Neuronal stem cell (in vitro differentiated cells): ENCODE data around the gene ZNF124.
"Not testable (repeated sequence)": the region's sequence is repeated elsewhere in the genome, so short reads cannot be mapped to it uniquely, and the experiment has no call there.

Source experiments
- DNase-seq: peaks from one replicate; pipeline ENCODE4 v3.0.0-alpha.2; 2013; ENCODE audit warnings: low spot score
- H2AFZ ChIP-seq: one replicate; pipeline ENCODE4 v1.6.1; 2013; ENCODE audit warnings: mild to moderate bottlenecking, low read length, inconsistent platforms
- H2AK5ac ChIP-seq: 2 replicates; pipeline ENCODE4 v1.6.1; 2013; ENCODE audit warnings: low read depth, mild to moderate bottlenecking, inconsistent platforms, low read length, moderate library complexity, mixed read lengths
- H2BK120ac ChIP-seq: 2 replicates; pipeline ENCODE4 v1.6.1; 2013; ENCODE audit warnings: low read depth, mild to moderate bottlenecking, inconsistent platforms, low read length, moderate library complexity, mixed read lengths
- H2BK12ac ChIP-seq: one replicate; pipeline ENCODE4 v1.6.1; 2013; ENCODE audit warnings: low read length, inconsistent platforms
- H2BK15ac ChIP-seq: 2 replicates; pipeline ENCODE4 v1.6.1; 2013; ENCODE audit warnings: mild to moderate bottlenecking, low read length, inconsistent platforms, mixed read lengths
- H2BK5ac ChIP-seq: one replicate; pipeline ENCODE4 v1.6.1; 2013; ENCODE audit warnings: inconsistent platforms, mild to moderate bottlenecking, low read length, moderate library complexity
- H3K14ac ChIP-seq: one replicate; pipeline ENCODE4 v1.6.1; 2013; ENCODE audit warnings: low read length, inconsistent platforms
- H3K18ac ChIP-seq: 2 replicates; pipeline ENCODE4 v1.6.1; 2013; ENCODE audit warnings: low read length, inconsistent platforms
- H3K23ac ChIP-seq: 2 replicates; pipeline ENCODE4 v1.6.1; 2013; ENCODE audit warnings: low read depth, mild to moderate bottlenecking, mixed read lengths, low read length, inconsistent platforms; ENCODE audit not compliant: poor library complexity
- H3K27ac ChIP-seq: replicated peaks from 3 replicates; pipeline ENCODE4 v1.5.1; 2013; ENCODE audit warnings: low read length, inconsistent platforms
- H3K27me3 ChIP-seq, 3 experiments: 2 replicates each; pipeline ENCODE4 v1.6.1; 2013; ENCODE audit warnings: low read length in 3 of 3, mild to moderate bottlenecking in 2 of 3, inconsistent platforms in 1 of 3, low read depth in 1 of 3, mixed read lengths in 1 of 3, moderate library complexity in 1 of 3; ENCODE audit not compliant: control insufficient read depth in 3 of 3, insufficient read depth in 3 of 3
- H3K36me3 ChIP-seq, 2 donors: replicated peaks in 1 of 2; 2 replicates each; pipeline ENCODE4 v1.6.1; 2013; ENCODE audit warnings: low read length in 2 of 2; ENCODE audit not compliant: control insufficient read depth in 2 of 2, insufficient read depth in 2 of 2
- H3K4ac ChIP-seq: 2 replicates; pipeline ENCODE4 v1.6.1; 2013; ENCODE audit warnings: inconsistent platforms, mild to moderate bottlenecking, low read length, moderate library complexity
- H3K4me1 ChIP-seq, 2 donors: 1 replicate in 1 of 2; 2 replicates in 1 of 2; pipeline ENCODE4 v1.6.1; 2013; ENCODE audit warnings: low read length in 2 of 2, low read depth in 1 of 2; ENCODE audit not compliant: control insufficient read depth in 2 of 2, insufficient read depth in 1 of 2
- H3K4me2 ChIP-seq: one replicate; pipeline ENCODE4 v1.6.1; 2013; ENCODE audit warnings: mild to moderate bottlenecking, low read length, inconsistent platforms; ENCODE audit not compliant: insufficient read depth, poor library complexity, severe bottlenecking
- H3K4me3 ChIP-seq, 2 donors: 2 replicates each; pipeline ENCODE4 v1.5.1; 2013; ENCODE audit warnings: low read length in 2 of 2, mild to moderate bottlenecking in 2 of 2, inconsistent platforms in 1 of 2, moderate library complexity in 1 of 2
- H3K79me1 ChIP-seq: one replicate; pipeline ENCODE4 v1.6.1; 2013; ENCODE audit warnings: low read depth, mild to moderate bottlenecking, inconsistent platforms, low read length, moderate library complexity
- H3K9ac ChIP-seq: one replicate; pipeline ENCODE4 v1.6.1; 2013; ENCODE audit warnings: mild to moderate bottlenecking, low read depth, low read length, inconsistent platforms; ENCODE audit not compliant: poor library complexity
- H3K9me3 ChIP-seq, 2 donors: replicated peaks in 1 of 2; 2 replicates each; pipeline versions ENCODE3 to v1.6.1; 2013; ENCODE audit warnings: low read length in 2 of 2, mild to moderate bottlenecking in 2 of 2, inconsistent platforms in 1 of 2, low read depth in 1 of 2, mixed read lengths in 1 of 2, moderate library complexity in 1 of 2; ENCODE audit not compliant: control insufficient read depth in 2 of 2, insufficient read depth in 1 of 2
- H4K8ac ChIP-seq: one replicate; pipeline ENCODE4 v1.6.1; 2013; ENCODE audit warnings: low read depth, mild to moderate bottlenecking, inconsistent platforms, low read length, moderate library complexity
- H4K91ac ChIP-seq: one replicate; pipeline ENCODE4 v1.6.1; 2013; ENCODE audit warnings: low read length, low read depth, mild to moderate bottlenecking, inconsistent platforms; ENCODE audit not compliant: poor library complexity
- WGBS, 2 donors: extraction: QIAGEN DNeasy Blood & Tissue Kit; methylation state at CpG; one replicate each; pipeline ENCODE4 v1.1.7; 2013; ENCODE audit warnings: missing lambda C conversion rate in 2 of 2, mixed read lengths in 1 of 2; ENCODE audit not compliant: insufficient read length in 2 of 2, insufficient replicate concordance in 1 of 2; ENCODE audit errors: extremely low coverage in 2 of 2; 5-methylcytosine and 5-hydroxymethylcytosine counted together

Gene ZNF124

GRCh38 chr1:247121382-247121781 is 50.4 kb downstream of the ZNF124 start:
- Histone ChIP-seq H3K79me1 (peaks cover 1% of the 10 kb centered on the region), H2BK12ac (no peak overlapping the region), H3K27me3 (no peaks in the 10 kb centered on the region), H3K36me3 (no peaks in the 10 kb centered on the region), H2BK120ac (no peak overlapping the region), H3K23ac (no peak overlapping the region), H2BK15ac (no peak overlapping the region), H3K4ac (no peak overlapping the region), H2BK5ac (no peak overlapping the region), H3K14ac (no peak overlapping the region), H3K27ac (no peak overlapping the region), H2AK5ac (no peak overlapping the region), H3K4me1 (no peaks in the 10 kb centered on the region), H3K9ac (no peak overlapping the region), H2AFZ (no peak overlapping the region), H3K4me2 (no peak overlapping the region), H4K8ac (no peak overlapping the region), H3K18ac (no peak overlapping the region), H3K9me3 (peaks cover 0 to 7% of the 10 kb centered on the region in 2 donors), H4K91ac (no peak overlapping the region), H3K4me3 (no peak overlapping the region)
- no peak for DNase-seq
- WGBS, 2 donors: no CpG with 5 or more reads among the region's 6 CpGs

GRCh38 chr1:247120408-247120668 is 51.5 kb downstream of the ZNF124 start:
- not testable (repeated sequence) for H3K4me2 ChIP-seq, H2AFZ ChIP-seq, H3K14ac ChIP-seq, H2BK120ac ChIP-seq, H2BK12ac ChIP-seq, DNase-seq, H4K91ac ChIP-seq, H2BK15ac ChIP-seq, H3K79me1 ChIP-seq, H3K9me3 ChIP-seq, H4K8ac ChIP-seq, H3K27ac ChIP-seq, H3K18ac ChIP-seq, H3K9ac ChIP-seq, H2BK5ac ChIP-seq, H3K4ac ChIP-seq, H2AK5ac ChIP-seq, H3K4me3 ChIP-seq, H3K36me3 ChIP-seq, H3K27me3 ChIP-seq, H3K4me1 ChIP-seq
- H3K23ac ChIP-seq: peak overlapping the region; percentile 25
- no CpG with 5 or more reads among the region's 4 CpGs for WGBS, 2 donors

GRCh38 chr1:247119600-247120407 is 52.0 kb downstream of the ZNF124 start:
- Histone ChIP-seq H3K27me3 (no peaks in the 10 kb centered on the region), H2AK5ac (no peak overlapping the region), H3K4ac (no peak overlapping the region), H3K4me2 (no peak overlapping the region), H3K9ac (no peak overlapping the region), H2BK120ac (no peak overlapping the region), H4K91ac (no peak overlapping the region), H3K4me3 (no peak overlapping the region), H3K36me3 (no peaks in the 10 kb centered on the region), H3K18ac (peak overlapping the region; percentile 48), H3K14ac (no peak overlapping the region), H2BK12ac (no peak overlapping the region), H3K4me1 (no peaks in the 10 kb centered on the region), H3K27ac (no peak overlapping the region), H2AFZ (no peak overlapping the region), H2BK15ac (no peak overlapping the region), H3K23ac (peak overlapping the region; percentile 25), H3K79me1 (peaks cover 3% of the 10 kb centered on the region), H2BK5ac (no peak overlapping the region), H3K9me3 (peaks cover 0 to 5% of the 10 kb centered on the region in 2 donors), H4K8ac (no peak overlapping the region)
- no CpG with 5 or more reads among the region's 22 CpGs for WGBS, 2 donors
- no peak for DNase-seq

GRCh38 chr1:247118946-247119446 is 52.8 kb downstream of the ZNF124 start:
- no peak overlapping the region for H2BK120ac ChIP-seq
- H3K27ac ChIP-seq: no peak overlapping the region
- peak overlapping the region; percentile 67 for H3K18ac ChIP-seq
- no peak overlapping the region for H2BK15ac ChIP-seq
- no peak overlapping the region for H2BK12ac ChIP-seq
- H2AFZ ChIP-seq: no peak overlapping the region
- H3K9me3 ChIP-seq: peaks cover 0 to 5% of the 10 kb centered on the region in 2 donors
- no peak overlapping the region for H2BK5ac ChIP-seq
- no peak overlapping the region for H4K91ac ChIP-seq
- peaks cover 3% of the 10 kb centered on the region for H3K79me1 ChIP-seq
- H3K4me2 ChIP-seq: no peak overlapping the region
- no peak overlapping the region for H3K4me3 ChIP-seq
- H3K9ac ChIP-seq: no peak overlapping the region
- no peak overlapping the region for H3K4ac ChIP-seq
- peak overlapping the region; percentile 31 for H3K14ac ChIP-seq
- no peaks in the 10 kb centered on the region for H3K4me1 ChIP-seq
- no CpG with 5 or more reads among the region's 11 CpGs for WGBS, 2 donors
- DNase-seq: no peak
- H2AK5ac ChIP-seq: no peak overlapping the region
- peak overlapping the region; percentile 65 for H3K23ac ChIP-seq
- H4K8ac ChIP-seq: no peak overlapping the region
- no peaks in the 10 kb centered on the region for H3K36me3 ChIP-seq
- H3K27me3 ChIP-seq: no peaks in the 10 kb centered on the region
